Measurements from ENCODE around the gene B3GALT4.

DNA sequence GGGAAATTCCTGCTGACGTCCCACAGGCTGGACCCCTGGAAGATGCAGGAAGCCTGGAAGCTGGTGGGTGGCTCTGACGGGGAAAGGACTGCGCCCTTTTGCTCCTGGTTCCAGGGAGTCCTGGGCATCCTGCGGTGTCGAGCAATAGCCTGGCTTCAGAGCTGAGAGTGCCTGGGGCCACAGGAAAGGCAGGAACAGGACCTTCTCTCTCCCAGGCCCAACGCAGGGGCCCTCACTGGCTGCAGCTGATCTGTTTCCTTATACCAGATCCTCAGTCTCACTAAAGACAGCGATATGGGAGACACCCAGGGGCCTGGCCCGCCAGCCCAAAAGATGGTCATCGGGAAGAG, 1.4 kb downstream of the B3GALT4 start:
- TF ChIP-seq, protein P1, sequence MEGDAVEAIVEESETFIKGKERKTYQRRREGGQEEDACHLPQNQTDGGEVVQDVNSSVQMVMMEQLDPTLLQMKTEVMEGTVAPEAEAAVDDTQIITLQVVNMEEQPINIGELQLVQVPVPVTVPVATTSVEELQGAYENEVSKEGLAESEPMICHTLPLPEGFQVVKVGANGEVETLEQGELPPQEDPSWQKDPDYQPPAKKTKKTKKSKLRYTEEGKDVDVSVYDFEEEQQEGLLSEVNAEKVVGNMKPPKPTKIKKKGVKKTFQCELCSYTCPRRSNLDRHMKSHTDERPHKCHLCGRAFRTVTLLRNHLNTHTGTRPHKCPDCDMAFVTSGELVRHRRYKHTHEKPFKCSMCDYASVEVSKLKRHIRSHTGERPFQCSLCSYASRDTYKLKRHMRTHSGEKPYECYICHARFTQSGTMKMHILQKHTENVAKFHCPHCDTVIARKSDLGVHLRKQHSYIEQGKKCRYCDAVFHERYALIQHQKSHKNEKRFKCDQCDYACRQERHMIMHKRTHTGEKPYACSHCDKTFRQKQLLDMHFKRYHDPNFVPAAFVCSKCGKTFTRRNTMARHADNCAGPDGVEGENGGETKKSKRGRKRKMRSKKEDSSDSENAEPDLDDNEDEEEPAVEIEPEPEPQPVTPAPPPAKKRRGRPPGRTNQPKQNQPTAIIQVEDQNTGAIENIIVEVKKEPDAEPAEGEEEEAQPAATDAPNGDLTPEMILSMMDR (IDR thresholded peaks at IDR 0.05): no peak
- no peak for TF ChIP-seq ZFX (IDR thresholded peaks at IDR 0.05; ENCODE audit: borderline replicate concordance)
